Measurements from ENCODE around the gene DOCK1. TPM values are rescaled to one million over a fixed set of nuclear protein-coding genes. Genes with fewer than 3 reads are reported as not detected.
A peak's percentile ranks its signal among the peaks of the same experiment; 100 is the strongest.

DOCK1 gene
- total RNA-seq, 2 donors from 2014 or later = 72.4 to 89.3 TPM

GRCh38 chr10:127012071-127012768, 107.0 kb downstream of the DOCK1 start:
- WGBS, 2 experiments (ENCODE audit: insufficient coverage in 1 of 2, insufficient read length in 1 of 2) = 94 to 97% methylated on average over 19 to 24 of the region's 24 CpGs
- H3K27me3 Mint-ChIP-seq (ENCODE audit: insufficient read depth) = no peaks in the 10 kb centered on the region
- H3K36me3 Mint-ChIP-seq (ENCODE audit: low read depth) = peaks cover 44% of the 10 kb centered on the region
- H3K4me3 Mint-ChIP-seq = no peak overlapping the region
- DNase-seq = no peak
- peak overlapping the region; percentile 42 for H3K27ac Mint-ChIP-seq
- peak; percentile 22 for TF ChIP-seq CTCF (conservative IDR thresholded peaks at IDR 0.05)
- H3K27me3 ChIP-seq (ENCODE audit: control insufficient read depth, insufficient read depth, low read length, poor library complexity, severe bottlenecking) = no peaks in the 10 kb centered on the region
- H3K4me1 ChIP-seq (ENCODE audit: control insufficient read depth, insufficient read depth, low read length) = no peaks in the 10 kb centered on the region
- no peaks in the 10 kb centered on the region for H3K9me3 ChIP-seq (ENCODE audit: control insufficient read depth, low read length)
- H3K27ac ChIP-seq (ENCODE audit: low read depth, low read length) = no peak overlapping the region
- peaks cover 60% of the 10 kb centered on the region for H3K36me3 ChIP-seq (ENCODE audit: control insufficient read depth, insufficient read depth, low read length)
- no peak overlapping the region for H3K9ac ChIP-seq (ENCODE audit: extremely low read depth, low read length, poor library complexity, severe bottlenecking)
- H3K4me3 ChIP-seq (ENCODE audit: low read length) = no peak overlapping the region
- peaks cover 25% of the 10 kb centered on the region for H3K4me1 Mint-ChIP-seq
- H3K9me3 Mint-ChIP-seq = no peaks in the 10 kb centered on the region

- H3K4me1 Mint-ChIP-seq = peaks cover 20% of the 10 kb centered on the region
- H3K9me3 Mint-ChIP-seq = no peaks in the 10 kb centered on the region
- Histone ChIP-seq H3K27ac (ENCODE audit: low read depth, low read length) (no peak overlapping the region), H3K27me3 (ENCODE audit: control insufficient read depth, insufficient read depth, low read length, poor library complexity, severe bottlenecking) (no peaks in the 10 kb centered on the region), H3K9ac (ENCODE audit: extremely low read depth, low read length, poor library complexity, severe bottlenecking) (no peak overlapping the region), H3K4me1 (ENCODE audit: control insufficient read depth, insufficient read depth, low read length) (no peaks in the 10 kb centered on the region), H3K9me3 (ENCODE audit: control insufficient read depth, low read length) (no peaks in the 10 kb centered on the region), H3K4me3 (ENCODE audit: low read length) (no peak overlapping the region), H3K36me3 (ENCODE audit: control insufficient read depth, insufficient read depth, low read length) (peaks cover 64% of the 10 kb centered on the region)
- H3K27ac Mint-ChIP-seq = no peak overlapping the region
- DNase-seq = no peak
- no peak for TF ChIP-seq CTCF (conservative IDR thresholded peaks at IDR 0.05)
- H3K4me3 Mint-ChIP-seq = no peak overlapping the region
- 87 to 89% methylated on average over 3 to 10 of the region's 10 CpGs for WGBS, 2 experiments (ENCODE audit: insufficient coverage in 1 of 2, insufficient read length in 1 of 2)
- no peaks in the 10 kb centered on the region for H3K27me3 Mint-ChIP-seq (ENCODE audit: insufficient read depth)
- H3K36me3 Mint-ChIP-seq (ENCODE audit: low read depth) = peaks cover 40% of the 10 kb centered on the region
These were observed 107.5 kb downstream of the DOCK1 start for GRCh38 chr10:127012769-127013152.

- H3K9me3 ChIP-seq (ENCODE audit: control insufficient read depth, low read length) = no peaks in the 10 kb centered on the region
- no peaks in the 10 kb centered on the region for H3K9me3 Mint-ChIP-seq
- H3K9ac ChIP-seq (ENCODE audit: extremely low read depth, low read length, poor library complexity, severe bottlenecking) = no peak overlapping the region
- no peak overlapping the region for H3K4me3 Mint-ChIP-seq
- H3K27ac Mint-ChIP-seq = peak overlapping the region; percentile 55
- peaks cover 20% of the 10 kb centered on the region for H3K4me1 Mint-ChIP-seq
- no peak for TF ChIP-seq CTCF (conservative IDR thresholded peaks at IDR 0.05)
- no peak for DNase-seq
- no peaks in the 10 kb centered on the region for H3K27me3 ChIP-seq (ENCODE audit: control insufficient read depth, insufficient read depth, low read length, poor library complexity, severe bottlenecking)
- H3K27ac ChIP-seq (ENCODE audit: low read depth, low read length) = no peak overlapping the region
- no peak overlapping the region for H3K4me3 ChIP-seq (ENCODE audit: low read length)
- peaks cover 63% of the 10 kb centered on the region for H3K36me3 ChIP-seq (ENCODE audit: control insufficient read depth, insufficient read depth, low read length)
- H3K4me1 ChIP-seq (ENCODE audit: control insufficient read depth, insufficient read depth, low read length) = no peaks in the 10 kb centered on the region
- H3K36me3 Mint-ChIP-seq (ENCODE audit: low read depth) = peaks cover 40% of the 10 kb centered on the region
- 86 to 88% methylated on average over 7 to 9 of the region's 9 CpGs for WGBS, 2 experiments (ENCODE audit: insufficient coverage in 1 of 2, insufficient read length in 1 of 2)
- no peaks in the 10 kb centered on the region for H3K27me3 Mint-ChIP-seq (ENCODE audit: insufficient read depth)
These were observed 108.0 kb downstream of the DOCK1 start for GRCh38 chr10:127013211-127013656.

All from endodermal cell (in vitro differentiated cells).